Subcutaneous adipose tissue (tissue), 4 donors: ENCODE results near the gene TASL. TPM values are rescaled to one million over a fixed set of nuclear protein-coding genes. Genes with fewer than 3 reads are reported as not detected.

Source experiments
- total RNA-seq, 4 donors: library from RNA; depleted of rRNA; stranded (reverse); fragments of >200 nt; gene quantifications; one replicate each; pipeline ENCODE4 v1.1.0, GENCODE V29; 2016
- TF ChIP-seq, protein P1 (sequence below): fragments of 450-650 bp; IDR thresholded peaks from one replicate; pipeline ENCODE4 v1.5.1; 2016; ENCODE audit warnings: low read depth, mild to moderate bottlenecking, control low read depth, antibody characterized with exemption, moderate library complexity

The TASL gene
- total RNA-seq, 4 donors from 2014 or later = 0.75 to 17.8 (median 3.0) TPM

DNA sequence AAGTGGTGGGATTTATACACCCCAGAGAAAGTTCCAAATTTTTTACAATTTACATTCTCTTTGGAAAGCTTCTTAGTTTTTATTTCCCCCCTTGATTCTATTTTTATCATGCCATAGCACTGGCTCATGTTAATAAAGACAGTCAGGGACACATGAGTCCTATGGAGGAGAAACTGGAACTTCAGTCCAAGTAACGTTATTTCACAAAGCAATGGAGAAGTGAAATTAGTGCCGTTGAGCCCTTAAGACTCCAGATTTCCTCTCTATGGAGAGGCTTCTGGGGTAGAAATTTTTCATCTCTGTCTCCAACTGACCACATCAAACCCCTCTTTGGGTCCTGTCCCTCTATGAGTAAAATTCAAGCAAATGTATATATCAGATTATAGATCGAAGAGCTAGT, 12.8 kb upstream of the TASL start:
- TF ChIP-seq, protein P1, sequence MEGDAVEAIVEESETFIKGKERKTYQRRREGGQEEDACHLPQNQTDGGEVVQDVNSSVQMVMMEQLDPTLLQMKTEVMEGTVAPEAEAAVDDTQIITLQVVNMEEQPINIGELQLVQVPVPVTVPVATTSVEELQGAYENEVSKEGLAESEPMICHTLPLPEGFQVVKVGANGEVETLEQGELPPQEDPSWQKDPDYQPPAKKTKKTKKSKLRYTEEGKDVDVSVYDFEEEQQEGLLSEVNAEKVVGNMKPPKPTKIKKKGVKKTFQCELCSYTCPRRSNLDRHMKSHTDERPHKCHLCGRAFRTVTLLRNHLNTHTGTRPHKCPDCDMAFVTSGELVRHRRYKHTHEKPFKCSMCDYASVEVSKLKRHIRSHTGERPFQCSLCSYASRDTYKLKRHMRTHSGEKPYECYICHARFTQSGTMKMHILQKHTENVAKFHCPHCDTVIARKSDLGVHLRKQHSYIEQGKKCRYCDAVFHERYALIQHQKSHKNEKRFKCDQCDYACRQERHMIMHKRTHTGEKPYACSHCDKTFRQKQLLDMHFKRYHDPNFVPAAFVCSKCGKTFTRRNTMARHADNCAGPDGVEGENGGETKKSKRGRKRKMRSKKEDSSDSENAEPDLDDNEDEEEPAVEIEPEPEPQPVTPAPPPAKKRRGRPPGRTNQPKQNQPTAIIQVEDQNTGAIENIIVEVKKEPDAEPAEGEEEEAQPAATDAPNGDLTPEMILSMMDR = no peak

DNA sequence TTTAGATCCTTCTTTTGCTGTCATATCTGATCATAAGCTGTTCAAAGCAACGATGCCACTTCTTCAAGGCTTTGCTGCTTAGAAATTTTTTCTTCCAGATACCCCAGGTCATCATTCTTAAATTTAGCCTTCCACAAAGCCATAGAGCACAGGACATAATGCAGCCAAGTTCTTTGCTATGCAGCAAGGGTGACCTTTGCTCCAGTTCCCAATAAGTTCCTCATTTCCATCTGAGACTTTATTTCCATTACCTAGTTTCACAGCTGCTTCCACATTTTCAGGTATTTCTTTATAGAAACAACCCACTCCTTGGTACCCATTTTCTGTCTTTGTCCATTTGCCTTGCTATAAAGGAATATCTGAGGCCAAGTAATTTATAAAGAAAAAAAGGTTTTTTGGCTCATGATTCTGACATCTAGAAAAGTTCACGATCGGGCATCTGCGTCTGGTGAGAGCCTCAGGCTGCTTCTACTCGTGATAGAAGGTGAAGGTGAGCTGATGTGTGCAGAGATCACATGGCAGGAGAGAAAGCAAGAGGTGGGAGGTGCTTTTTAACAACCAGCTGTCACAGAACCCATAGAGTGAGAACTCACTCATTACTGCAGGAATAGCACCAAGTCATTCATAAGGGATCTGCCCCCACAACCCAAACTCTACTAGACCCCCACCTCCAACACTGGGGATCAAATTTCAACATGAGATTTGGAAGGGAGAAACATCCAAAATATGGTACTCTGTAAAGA, 11.8 kb upstream of the TASL start:
- TF ChIP-seq, protein P1 = no peak

DNA sequence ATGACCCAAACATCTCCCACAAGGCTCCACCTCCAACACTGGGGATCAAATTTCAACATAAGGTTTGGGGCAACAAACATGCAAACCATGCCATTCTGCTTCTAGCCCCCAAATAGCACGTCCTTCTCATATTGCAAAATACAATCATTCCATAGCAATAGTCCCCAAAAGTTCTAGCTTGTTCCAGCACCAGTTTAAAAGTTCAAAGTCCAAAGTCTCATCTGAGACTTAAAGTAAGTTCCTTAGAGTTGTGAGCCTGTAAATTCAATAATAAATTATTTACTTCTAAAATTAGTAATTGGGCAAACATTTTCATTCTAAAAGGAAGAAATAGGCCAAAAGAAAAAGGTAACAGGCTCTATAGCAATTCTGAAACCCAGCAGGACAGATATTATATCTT, 8.9 kb upstream of the TASL start:
- TF ChIP-seq, protein P1 = no peak

DNA sequence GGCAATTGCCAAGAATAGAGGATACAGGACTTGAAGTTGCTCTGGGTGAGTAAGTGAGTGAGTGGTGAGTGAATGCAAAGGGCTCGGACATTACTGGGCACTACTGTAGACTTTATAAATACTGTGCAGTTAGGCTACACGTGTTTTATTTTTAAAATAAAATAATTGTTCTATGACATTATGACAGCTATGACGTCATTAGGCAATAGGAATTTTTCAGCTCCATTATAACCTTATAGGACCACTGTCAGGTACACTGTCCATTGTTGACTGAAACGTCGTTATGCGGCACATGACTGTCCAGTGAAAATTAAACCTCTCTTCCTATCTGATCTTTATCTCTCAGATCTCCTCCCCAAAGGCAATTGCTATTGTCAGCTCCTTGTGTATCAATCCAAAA, 5.1 kb upstream of the TASL start:
- TF ChIP-seq, protein P1 = no peak

DNA sequence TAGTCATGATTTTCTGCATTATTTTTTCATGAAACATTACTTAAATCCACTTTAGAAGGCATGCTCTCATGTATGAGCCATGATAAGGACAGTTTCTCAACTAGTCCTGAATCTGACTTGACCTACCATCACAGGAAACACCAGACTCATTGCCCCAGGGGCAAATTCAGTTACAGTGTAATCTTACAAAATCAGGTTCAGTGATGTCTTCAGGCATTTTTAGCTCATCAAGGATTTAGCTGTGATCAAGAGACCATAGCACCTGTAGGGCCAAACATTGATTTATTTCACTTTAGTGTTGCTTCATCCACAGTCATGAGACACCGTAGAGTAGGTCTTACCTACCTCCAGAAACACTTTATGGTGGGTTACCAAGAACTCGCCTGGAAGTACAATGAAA, 3.1 kb upstream of the TASL start:
- TF ChIP-seq, protein P1 = no peak

DNA sequence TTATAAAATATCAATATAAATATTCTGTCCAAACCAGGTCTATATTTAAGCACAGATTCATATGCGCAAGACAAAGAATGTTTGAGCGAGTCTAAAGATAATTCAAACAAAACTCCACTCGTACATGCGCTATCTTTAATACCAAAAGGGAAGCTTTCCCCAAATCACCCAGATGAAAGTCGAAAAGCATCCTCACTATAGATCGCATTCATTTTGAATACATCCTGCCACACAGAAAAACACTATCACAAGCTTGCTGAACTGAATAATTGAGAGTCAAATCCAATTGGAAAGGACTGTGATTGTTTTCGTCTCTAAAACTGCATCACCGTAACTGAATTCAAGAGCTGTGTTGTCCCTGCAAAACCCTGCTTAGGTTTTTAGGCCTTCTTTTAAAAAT, 685 bp downstream of the TASL start:
- TF ChIP-seq, protein P1 = no peak

DNA sequence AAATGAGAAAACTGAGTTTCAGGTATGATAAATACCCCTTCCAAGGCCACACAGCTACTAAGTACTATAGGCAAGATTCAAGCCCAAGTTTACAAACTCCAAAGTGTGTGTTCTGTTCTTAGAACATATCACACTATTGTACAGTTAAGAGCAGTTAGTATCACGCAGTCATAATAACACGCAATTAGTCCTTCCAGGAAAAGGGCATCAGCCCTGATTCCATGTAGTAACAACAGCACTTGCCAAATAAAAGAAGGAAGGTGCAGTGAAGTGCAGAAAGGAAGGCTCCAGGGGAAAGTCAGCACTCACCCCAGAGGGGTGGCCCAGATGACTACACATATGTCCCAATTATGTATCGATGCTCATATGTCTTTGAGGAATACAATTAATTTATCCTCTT, 4.4 kb downstream of the TASL start:
- TF ChIP-seq, protein P1 = no peak
